Measurements from ENCODE around the gene SMAD7. TPM values are rescaled to one million over a fixed set of nuclear protein-coding genes. Genes with fewer than 3 reads are reported as not detected.
"Not testable (repeated sequence)": the region's sequence is repeated elsewhere in the genome, so short reads cannot be mapped to it uniquely, and the experiment has no call there.

SMAD7 gene
- total and polyA plus RNA-seq, 10 of the 15 experiments (the other 5 are each of a cell fraction or from before 2014, with no cell fraction given) = 1.3 to 22.5 (median 8.0) TPM

- ChIA-PET RAD21 (ENCODE audit: unreplicated experiment) (interaction anchor here (0.8 kb wide), 1 partner anchor 97 kb away, joined by 3 read pairs; no protein-coding TSS in a partner anchor), POLR2A (no interaction called here), CTCF (interaction anchor here (0.6 to 0.7 kb wide), 2 partner anchors 69 to 93 kb away, joined by 3 read pairs; no protein-coding TSS in a partner anchor), SMC1A (ENCODE audit: uncharacterized antibody, unreplicated experiment) (interaction anchor here (0.8 kb wide), 1 partner anchor 37 kb away, joined by 3 read pairs; no protein-coding TSS in a partner anchor)
- no peaks in the 10 kb centered on the region for H3K9me3 ChIP-seq (replicated peaks; ENCODE audit: control insufficient read depth, insufficient read depth, low read length)
- TF ChIP-seq STAT3 (IDR thresholded peaks at IDR 0.05; ENCODE audit: low read depth, low read length) (no peak), HDAC2 (IDR thresholded peaks at IDR 0.05) (no peak), MYC (IDR thresholded peaks at IDR 0.05; ENCODE audit: insufficient read depth, insufficient read length, insufficient replicate concordance, low read length, severe bottlenecking) (no peak)
- TF ChIP-seq, protein P1, sequence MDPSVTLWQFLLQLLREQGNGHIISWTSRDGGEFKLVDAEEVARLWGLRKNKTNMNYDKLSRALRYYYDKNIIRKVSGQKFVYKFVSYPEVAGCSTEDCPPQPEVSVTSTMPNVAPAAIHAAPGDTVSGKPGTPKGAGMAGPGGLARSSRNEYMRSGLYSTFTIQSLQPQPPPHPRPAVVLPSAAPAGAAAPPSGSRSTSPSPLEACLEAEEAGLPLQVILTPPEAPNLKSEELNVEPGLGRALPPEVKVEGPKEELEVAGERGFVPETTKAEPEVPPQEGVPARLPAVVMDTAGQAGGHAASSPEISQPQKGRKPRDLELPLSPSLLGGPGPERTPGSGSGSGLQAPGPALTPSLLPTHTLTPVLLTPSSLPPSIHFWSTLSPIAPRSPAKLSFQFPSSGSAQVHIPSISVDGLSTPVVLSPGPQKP (IDR thresholded peaks at IDR 0.05; ENCODE audit: low read depth, low read length) = no peak
- TF ChIP-seq, protein P2, sequence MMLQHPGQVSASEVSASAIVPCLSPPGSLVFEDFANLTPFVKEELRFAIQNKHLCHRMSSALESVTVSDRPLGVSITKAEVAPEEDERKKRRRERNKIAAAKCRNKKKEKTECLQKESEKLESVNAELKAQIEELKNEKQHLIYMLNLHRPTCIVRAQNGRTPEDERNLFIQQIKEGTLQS (IDR thresholded peaks at IDR 0.05; ENCODE audit: borderline replicate concordance, extremely low read depth, low read depth, low read length) = no peak
- H2AFZ ChIP-seq (ENCODE audit: control insufficient read depth, low read depth, low read length) = no peak overlapping the region
- ATAC-seq (no peak), FAIRE-seq (no peak), DNase-seq (ENCODE audit: low read depth, low spot score) (no peak)
- H3K4me1 ChIP-seq (ENCODE audit: control insufficient read depth, insufficient read depth, low read length) = peaks cover 29% of the 10 kb centered on the region
- no peak overlapping the region for H3K4me2 ChIP-seq (ENCODE audit: control insufficient read depth, insufficient read depth)
- 78% methylated on average over 23 of the region's 23 CpGs for WGBS (ENCODE audit: insufficient coverage, insufficient replicate concordance, low lambda C conversion rate, missing lambda C conversion rate)
- intact Hi-C loops (cut with micrococcal nuclease; ENCODE audit: unreplicated experiment) = no loop called here
- H3K27me3 ChIP-seq (replicated peaks in 1 of 2; ENCODE audit: control insufficient read depth in 2 of 2, insufficient read depth in 2 of 2, low read length in 1 of 2) = no peaks in the 10 kb centered on the region
- in situ Hi-C loops (cut with MboI) = no loop called here
- H4K20me1 ChIP-seq (ENCODE audit: control insufficient read depth, insufficient read depth) = no peaks in the 10 kb centered on the region
- H3K27ac ChIP-seq (ENCODE audit: control insufficient read depth, insufficient read depth) = no peak overlapping the region
- no TSS peak for BruUV-seq (replicated peaks)
- no peaks in the 10 kb centered on the region for H3K79me2 ChIP-seq (ENCODE audit: control insufficient read depth, insufficient read depth, low read length)
- H3K36me3 ChIP-seq (ENCODE audit: control insufficient read depth in 2 of 2, insufficient read depth in 2 of 2, low read length in 1 of 2) = no peaks in the 10 kb centered on the region
- no peak overlapping the region for H3K4me3 ChIP-seq
- no peak overlapping the region for H3K9ac ChIP-seq (ENCODE audit: control insufficient read depth, insufficient read depth, low read length)
Observed at GRCh38 chr18:48871391-48872166, 79.2 kb downstream of the SMAD7 start.

DNA sequence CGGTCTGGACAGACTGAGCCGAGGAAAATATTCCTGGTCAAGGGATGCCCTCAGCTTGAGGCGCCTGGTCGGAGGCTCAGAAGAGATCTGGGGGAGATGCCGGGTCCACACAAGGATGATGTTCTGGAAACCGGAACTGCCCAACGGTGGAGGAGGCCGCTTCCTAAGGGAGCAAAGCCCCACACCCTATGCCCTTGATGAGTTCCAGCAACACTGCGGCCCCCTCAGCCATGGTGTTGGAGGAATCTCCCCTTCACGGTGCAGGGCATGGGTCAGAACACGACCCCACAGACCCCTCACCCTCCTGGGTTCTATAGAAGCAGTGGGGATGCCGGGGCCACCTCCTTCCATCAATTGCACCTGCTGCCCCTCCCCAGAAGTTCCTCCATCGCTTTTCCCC lies 79.8 kb downstream of the SMAD7 start:
- DNase-seq (ENCODE audit: low read depth, low spot score); POLR2A ChIA-PET; H3K27me3 ChIP-seq (replicated peaks in 1 of 2; ENCODE audit: control insufficient read depth in 2 of 2, insufficient read depth in 2 of 2, low read length in 1 of 2); H3K9me3 ChIP-seq (replicated peaks; ENCODE audit: control insufficient read depth, insufficient read depth, low read length); H4K20me1 ChIP-seq (ENCODE audit: control insufficient read depth, insufficient read depth); H3K4me2 ChIP-seq (ENCODE audit: control insufficient read depth, insufficient read depth); H3K9ac ChIP-seq (ENCODE audit: control insufficient read depth, insufficient read depth, low read length); H3K36me3 ChIP-seq (ENCODE audit: control insufficient read depth in 2 of 2, insufficient read depth in 2 of 2, low read length in 1 of 2); CTCF ChIA-PET; SMC1A ChIA-PET (ENCODE audit: uncharacterized antibody, unreplicated experiment); H3K79me2 ChIP-seq (ENCODE audit: control insufficient read depth, insufficient read depth, low read length); H2AFZ ChIP-seq (ENCODE audit: control insufficient read depth, low read depth, low read length); H3K4me3 ChIP-seq; BruUV-seq (replicated peaks); ATAC-seq; H3K27ac ChIP-seq (ENCODE audit: control insufficient read depth, insufficient read depth); in situ Hi-C loops (cut with MboI); intact Hi-C loops (cut with micrococcal nuclease; ENCODE audit: unreplicated experiment); RAD21 ChIA-PET (ENCODE audit: unreplicated experiment); FAIRE-seq: not testable (repeated sequence)
- 85% methylated on average over 13 of the region's 13 CpGs for WGBS (ENCODE audit: insufficient coverage, insufficient replicate concordance, low lambda C conversion rate, missing lambda C conversion rate)
- peaks cover 29% of the 10 kb centered on the region for H3K4me1 ChIP-seq (ENCODE audit: control insufficient read depth, insufficient read depth, low read length)
